T-helper 2 cell (primary cell): ENCODE results near the gene KCNQ1.

Source experiments
- DNase-seq, 5 experiments: peaks; one replicate each; pipeline versions ENCODE4 v3.0.0 to v3.0.0-alpha.2; 2012 to 2022

KCNQ1 gene

GRCh38 chr11:2813141-2813908, 368.5 kb downstream of the KCNQ1 start:
- no peak for DNase-seq

GRCh38 chr11:2813968-2814367, 369.2 kb downstream of the KCNQ1 start:
- no peak for DNase-seq

- DNase-seq = no peak
Measured at GRCh38 chr11:2814751-2815150, 369.9 kb downstream of the KCNQ1 start.

- no peak for DNase-seq
Measured at GRCh38 chr11:2815762-2816496, 371.1 kb downstream of the KCNQ1 start.

- DNase-seq = no peak
Measured at GRCh38 chr11:2816523-2816922, 371.7 kb downstream of the KCNQ1 start.

GRCh38 chr11:2816941-2817421, 372.2 kb downstream of the KCNQ1 start:
- DNase-seq = no peak

- DNase-seq = no peak
Measured at GRCh38 chr11:2817431-2817830, 372.6 kb downstream of the KCNQ1 start.

- no peak for DNase-seq
Measured at GRCh38 chr11:2818021-2818420, 373.2 kb downstream of the KCNQ1 start.

GRCh38 chr11:2818503-2818902, 373.7 kb downstream of the KCNQ1 start:
- DNase-seq = no peak

- DNase-seq = no peak
Measured at GRCh38 chr11:2819316-2819715, 374.5 kb downstream of the KCNQ1 start.

GRCh38 chr11:2820976-2821375, 376.2 kb downstream of the KCNQ1 start:
- DNase-seq = no peak

GRCh38 chr11:2821891-2822290, 377.1 kb downstream of the KCNQ1 start:
- no peak for DNase-seq

- DNase-seq = no peak
Measured at GRCh38 chr11:2824851-2825250, 380.0 kb downstream of the KCNQ1 start.

- no peak for DNase-seq
Measured at GRCh38 chr11:2825261-2825888, 380.6 kb downstream of the KCNQ1 start.

GRCh38 chr11:2825889-2826678, 381.3 kb downstream of the KCNQ1 start:
- DNase-seq = no peak

GRCh38 chr11:2826679-2827056, 381.9 kb downstream of the KCNQ1 start:
- no peak for DNase-seq

GRCh38 chr11:2827256-2827655, 382.4 kb downstream of the KCNQ1 start:
- DNase-seq = no peak

- DNase-seq = no peak
Measured at GRCh38 chr11:2827792-2828191, 383.0 kb downstream of the KCNQ1 start.

- no peak for DNase-seq
Measured at GRCh38 chr11:2828585-2829330, 383.9 kb downstream of the KCNQ1 start.

- DNase-seq = no peak
Measured at GRCh38 chr11:2830030-2830812, 385.4 kb downstream of the KCNQ1 start.

- no peak for DNase-seq
Measured at GRCh38 chr11:2830886-2831285, 386.1 kb downstream of the KCNQ1 start.
